H7 (cell line): Measurements from ENCODE around the gene C6orf120. TPM values are rescaled to one million over a fixed set of nuclear protein-coding genes. Genes with fewer than 3 reads are reported as not detected.

Experiments
- DNase-seq: peaks from one replicate; pipeline ENCODE4 v3.0.0; 2012
- H3K27me3 ChIP-seq: 2 replicates; pipeline ENCODE4 v1.6.0; 2011; ENCODE audit warnings: mild to moderate bottlenecking, low read length; ENCODE audit not compliant: control insufficient read depth, insufficient read depth
- H3K36me3 ChIP-seq: replicated peaks from 2 replicates; pipeline ENCODE4 v1.5.1; 2011; ENCODE audit warnings: low read length; ENCODE audit not compliant: control insufficient read depth, insufficient read depth
- H3K4me3 ChIP-seq: 2 replicates; pipeline ENCODE4 v1.5.1; 2011; ENCODE audit warnings: low read depth, mild to moderate bottlenecking, control low read depth, low read length, moderate library complexity; ENCODE audit not compliant: insufficient read depth
- total RNA-seq: library from RNA; depleted of rRNA; stranded (reverse); fragments of >200 nt; shearing (Covaris generic); gene quantifications from 2 replicates; pipeline ENCODE4 v1.2.3, GENCODE V29; 2014; rRNA removed

Gene C6orf120
- total RNA-seq = 34.0 and 34.8 TPM in 2 replicates

- peaks cover 3% of the 10 kb centered on the region for H3K36me3 ChIP-seq
- DNase-seq = peak; percentile 96
- peak within 1 kb of the TSS; percentile 97 for H3K4me3 ChIP-seq
- no peaks in the 10 kb centered on the region for H3K27me3 ChIP-seq
These were observed at the start of gene C6orf120, which contains the start of gene WDR27 for GRCh38 chr6:169701954-169702839. Gene C6orf120 (plus strand): TSS chr6:169702126. CDS start chr6:169702460, 334 bp downstream. Gene WDR27 (minus strand): TSS chr6:169702029. CDS start chr6:169689005, 13,024 bp downstream.

- no peaks in the 10 kb centered on the region for H3K27me3 ChIP-seq
- DNase-seq = no peak
- peaks cover 4% of the 10 kb centered on the region for H3K36me3 ChIP-seq
- H3K4me3 ChIP-seq = no peak overlapping the region
These were observed 49.0 kb upstream of the C6orf120 start for GRCh38 chr6:169652896-169653295.

GRCh38 chr6:169653691-169654090 lies 48.2 kb upstream of the C6orf120 start:
- no peak overlapping the region for H3K4me3 ChIP-seq
- H3K27me3 ChIP-seq = no peaks in the 10 kb centered on the region
- H3K36me3 ChIP-seq = peaks cover 7% of the 10 kb centered on the region
- DNase-seq = no peak

- H3K4me3 ChIP-seq = peak overlapping the region; percentile 45
- no peaks in the 10 kb centered on the region for H3K27me3 ChIP-seq
- DNase-seq = peak; percentile 91
- H3K36me3 ChIP-seq = peaks cover 10% of the 10 kb centered on the region
These were observed 47.1 kb upstream of the C6orf120 start for GRCh38 chr6:169654598-169655391.

DNA sequence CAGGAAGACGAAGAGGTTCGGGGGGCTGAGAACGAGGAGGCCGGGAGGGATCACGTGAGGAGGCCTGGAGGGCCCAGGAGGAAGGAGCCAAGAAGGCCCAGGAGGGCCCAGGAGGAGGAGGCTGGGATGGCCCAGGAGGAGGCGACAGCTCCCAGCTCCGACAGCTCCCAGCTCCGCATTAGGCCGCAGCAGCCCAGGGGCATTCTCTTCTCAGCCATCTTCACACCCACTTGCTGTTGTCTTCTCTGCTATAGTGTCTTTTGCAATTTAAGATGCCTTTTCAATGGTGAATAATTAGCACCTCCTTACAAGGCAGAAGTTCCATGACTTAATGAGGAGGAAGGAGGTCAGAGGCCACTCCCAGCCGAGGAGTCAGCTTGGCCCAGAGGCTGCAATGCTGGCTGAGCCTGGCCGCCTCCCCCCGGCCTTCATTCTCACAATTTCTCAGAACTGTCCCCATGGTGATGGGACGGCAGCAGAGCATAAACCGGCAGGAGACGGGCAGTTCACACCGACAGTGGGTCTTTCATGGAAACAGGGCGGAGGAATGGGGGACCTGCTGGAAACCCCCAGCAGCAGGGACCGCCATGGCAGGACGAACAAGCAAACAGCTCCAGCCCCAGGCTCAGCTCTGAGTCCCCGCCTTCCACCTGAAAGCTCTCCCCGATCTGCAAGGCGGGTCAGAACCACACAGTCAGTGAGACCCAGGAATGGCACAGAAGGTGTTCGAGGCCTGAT lies 45.2 kb upstream of the C6orf120 start:
- no peaks in the 10 kb centered on the region for H3K27me3 ChIP-seq
- no peak overlapping the region for H3K4me3 ChIP-seq
- H3K36me3 ChIP-seq = peaks cover 12% of the 10 kb centered on the region
- peak; percentile 43 for DNase-seq

DNA sequence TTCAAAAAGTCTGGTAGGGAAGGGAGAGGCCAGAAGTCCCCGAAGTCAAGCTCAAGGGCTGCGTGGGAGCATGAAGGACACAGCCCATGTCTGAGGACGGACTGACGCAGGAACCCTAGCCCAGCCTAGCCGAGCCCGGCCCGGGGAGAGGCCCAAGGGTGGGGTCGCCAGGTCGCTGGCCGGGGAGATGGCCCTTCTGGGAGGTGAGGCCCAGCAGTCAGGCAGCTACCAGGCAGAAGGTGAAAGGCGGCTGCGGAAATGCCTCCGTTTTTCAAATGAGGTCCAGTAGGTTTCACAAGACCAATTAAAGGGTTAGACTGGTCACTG lies 44.7 kb upstream of the C6orf120 start:
- H3K36me3 ChIP-seq = peaks cover 12% of the 10 kb centered on the region

DNA sequence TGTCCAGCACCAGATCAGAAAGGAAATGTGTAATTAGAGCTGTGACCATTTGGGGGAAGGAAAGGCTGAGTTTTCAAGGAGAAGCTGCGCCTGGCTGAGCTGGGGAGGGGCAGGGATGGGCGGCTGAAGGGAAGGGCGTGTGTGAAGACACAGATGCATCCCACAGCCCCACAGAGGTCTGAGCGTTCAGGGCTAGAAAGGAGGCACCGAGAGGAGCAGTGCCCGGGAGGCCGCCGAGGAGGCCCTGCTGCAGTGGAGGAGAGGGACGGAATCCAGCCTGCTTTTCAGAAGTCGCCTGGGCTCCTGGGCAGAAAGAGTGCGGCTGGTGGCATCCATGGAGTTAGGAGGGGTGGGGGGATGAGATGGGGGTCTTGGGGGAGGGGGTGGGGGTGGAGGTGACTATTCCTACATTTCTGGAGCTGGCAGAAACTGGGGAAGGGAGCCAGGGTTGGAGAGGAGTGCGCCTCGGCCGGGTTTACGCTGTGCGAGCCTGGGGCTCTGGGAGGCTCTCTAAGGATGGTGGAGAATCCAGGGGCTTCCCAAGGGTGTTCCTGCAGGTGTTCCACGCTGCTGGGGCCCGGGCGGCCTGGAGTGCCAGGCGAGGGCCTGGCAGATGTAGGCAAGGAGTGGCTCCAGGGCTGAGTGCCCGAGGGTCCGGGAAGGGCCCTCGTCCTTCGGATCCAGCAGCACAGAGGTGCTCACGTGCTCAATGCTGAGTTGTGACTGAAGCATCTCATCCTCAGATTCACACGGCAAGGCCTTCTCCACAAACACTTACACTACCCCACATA lies 41.9 kb upstream of the C6orf120 start:
- no peak for DNase-seq
- Histone ChIP-seq H3K27me3 (no peaks in the 10 kb centered on the region), H3K36me3 (peaks cover 23% of the 10 kb centered on the region), H3K4me3 (no peak overlapping the region)

More for the DNA sequence above, 44.7 kb upstream of the C6orf120 start:
- no peak overlapping the region for H3K4me3 ChIP-seq
- no peak for DNase-seq
- H3K27me3 ChIP-seq = no peaks in the 10 kb centered on the region

DNA sequence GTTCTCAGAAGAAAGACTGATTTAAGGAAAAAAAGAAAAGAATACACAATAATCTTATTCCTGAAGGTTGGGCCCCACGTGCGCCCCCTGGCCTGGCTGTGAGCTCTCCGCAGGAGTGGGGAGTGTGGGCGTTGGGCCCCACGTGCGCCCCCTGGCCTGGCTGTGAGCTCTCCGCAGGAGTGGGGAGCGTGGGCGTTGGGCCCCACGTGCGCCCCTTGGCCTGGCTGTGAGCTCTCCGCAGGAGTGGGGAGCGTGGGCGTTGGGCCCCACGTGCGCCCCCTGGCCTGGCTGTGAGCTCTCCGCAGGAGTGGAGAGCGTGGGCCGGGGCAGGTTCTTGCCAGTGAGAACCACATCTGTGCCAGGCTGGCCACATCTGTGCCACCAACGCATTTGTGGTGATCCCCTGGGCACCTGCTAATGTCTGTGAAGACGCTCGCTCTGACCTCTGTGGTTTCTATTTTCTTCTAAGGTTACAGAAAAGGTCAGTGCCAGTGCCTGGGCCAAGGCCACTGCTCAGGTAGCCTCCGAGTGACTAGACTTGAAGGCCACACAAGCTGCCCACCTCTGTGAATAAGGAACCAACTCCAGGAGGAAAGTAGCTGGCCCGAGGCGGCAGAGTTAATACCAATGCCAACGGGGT lies 41.1 kb upstream of the C6orf120 start:
- peak; percentile 35 for DNase-seq
- Histone ChIP-seq H3K4me3 (no peak overlapping the region), H3K27me3 (no peaks in the 10 kb centered on the region), H3K36me3 (peaks cover 24% of the 10 kb centered on the region)

DNA sequence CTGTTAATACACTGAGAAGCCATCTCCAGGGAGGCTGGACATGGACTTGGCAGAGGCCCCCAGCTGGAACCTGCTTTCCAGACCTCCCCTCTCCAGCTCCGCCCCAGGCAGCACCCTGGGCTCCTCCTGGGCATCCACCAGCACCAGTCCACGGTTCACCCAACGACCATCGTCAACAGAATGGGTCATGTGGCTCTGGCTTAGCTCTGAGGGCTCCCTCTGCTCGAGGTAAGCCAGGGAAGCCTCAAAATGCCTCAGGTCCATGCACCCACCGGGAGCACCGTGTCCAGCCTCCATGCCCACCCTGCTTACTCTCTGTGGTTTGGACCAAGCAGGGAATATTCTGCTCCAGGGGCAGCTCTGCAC lies 40.6 kb upstream of the C6orf120 start:
- no peaks in the 10 kb centered on the region for H3K27me3 ChIP-seq
- DNase-seq = peak; percentile 22
- H3K36me3 ChIP-seq = peaks cover 23% of the 10 kb centered on the region

GRCh38 chr6:169663468-169663867 lies 38.5 kb upstream of the C6orf120 start:
- no peak for DNase-seq
- H3K4me3 ChIP-seq = no peak overlapping the region
- no peaks in the 10 kb centered on the region for H3K27me3 ChIP-seq
- H3K36me3 ChIP-seq = peaks cover 26% of the 10 kb centered on the region

More for the DNA sequence above, 40.6 kb upstream of the C6orf120 start:
- H3K4me3 ChIP-seq = no peak overlapping the region

- Histone ChIP-seq H3K36me3 (peaks cover 26% of the 10 kb centered on the region), H3K27me3 (no peaks in the 10 kb centered on the region), H3K4me3 (no peak overlapping the region)
- DNase-seq = peak; percentile 26
These were observed 37.7 kb upstream of the C6orf120 start for GRCh38 chr6:169664227-169664626.

DNA sequence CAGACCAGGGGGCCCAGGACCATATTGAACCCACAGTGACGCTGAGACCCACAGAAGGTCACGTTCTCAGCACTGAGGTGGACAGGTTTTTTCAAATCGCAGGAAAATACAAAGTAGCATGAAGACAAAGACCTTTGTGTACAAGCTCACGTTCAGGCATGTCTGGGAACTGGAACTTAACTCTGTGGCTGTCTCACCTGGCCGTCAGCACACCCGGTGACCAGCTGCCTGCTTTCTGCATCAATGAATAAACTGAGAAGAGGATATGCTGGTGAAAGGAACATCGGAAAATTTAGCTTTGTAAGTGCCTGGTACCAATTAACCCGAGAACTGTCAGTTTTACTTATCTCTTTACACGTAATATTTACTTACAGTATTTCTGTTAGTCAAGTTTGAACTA lies 36.6 kb upstream of the C6orf120 start:
- Histone ChIP-seq H3K27me3 (no peaks in the 10 kb centered on the region), H3K36me3 (peaks cover 25% of the 10 kb centered on the region)

DNA sequence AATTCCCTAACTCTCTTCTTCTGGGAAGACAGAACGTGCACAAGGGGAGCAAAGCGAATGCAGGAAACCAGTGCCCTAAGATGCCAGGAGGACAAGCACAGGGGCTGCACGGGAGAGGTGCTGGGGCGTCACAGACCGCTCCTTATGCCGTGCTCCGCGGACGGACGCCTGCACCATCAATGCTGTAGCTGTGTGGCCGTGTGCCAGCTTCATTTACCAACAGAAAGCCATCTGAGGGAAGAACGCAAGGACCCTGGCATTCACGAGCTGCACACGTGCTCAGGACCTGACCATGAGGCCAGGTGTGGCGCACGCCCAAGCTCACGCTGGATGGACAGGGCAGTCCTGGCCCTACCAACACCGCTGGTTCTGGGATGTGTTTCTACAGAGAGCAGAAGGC lies 35.5 kb upstream of the C6orf120 start:
- Histone ChIP-seq H3K4me3 (no peak overlapping the region), H3K36me3 (peaks cover 27% of the 10 kb centered on the region), H3K27me3 (no peaks in the 10 kb centered on the region)
- no peak for DNase-seq

More for the DNA sequence above, 36.6 kb upstream of the C6orf120 start:
- H3K4me3 ChIP-seq = no peak overlapping the region
- no peak for DNase-seq
